GM21367 (cell line): ENCODE measurements around the gene UTP15.
A peak's percentile ranks its signal among the peaks of the same experiment; 100 is the strongest.

Source experiments
- ATAC-seq: cut with Tn5 transposase; IDR thresholded peaks from one replicate; pipeline ENCODE4 v1.9.1; 2021; ENCODE audit not compliant: unreplicated experiment

Gene UTP15, protein sequence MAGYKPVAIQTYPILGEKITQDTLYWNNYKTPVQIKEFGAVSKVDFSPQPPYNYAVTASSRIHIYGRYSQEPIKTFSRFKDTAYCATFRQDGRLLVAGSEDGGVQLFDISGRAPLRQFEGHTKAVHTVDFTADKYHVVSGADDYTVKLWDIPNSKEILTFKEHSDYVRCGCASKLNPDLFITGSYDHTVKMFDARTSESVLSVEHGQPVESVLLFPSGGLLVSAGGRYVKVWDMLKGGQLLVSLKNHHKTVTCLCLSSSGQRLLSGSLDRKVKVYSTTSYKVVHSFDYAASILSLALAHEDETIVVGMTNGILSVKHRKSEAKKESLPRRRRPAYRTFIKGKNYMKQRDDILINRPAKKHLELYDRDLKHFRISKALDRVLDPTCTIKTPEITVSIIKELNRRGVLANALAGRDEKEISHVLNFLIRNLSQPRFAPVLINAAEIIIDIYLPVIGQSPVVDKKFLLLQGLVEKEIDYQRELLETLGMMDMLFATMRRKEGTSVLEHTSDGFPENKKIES

DNA sequence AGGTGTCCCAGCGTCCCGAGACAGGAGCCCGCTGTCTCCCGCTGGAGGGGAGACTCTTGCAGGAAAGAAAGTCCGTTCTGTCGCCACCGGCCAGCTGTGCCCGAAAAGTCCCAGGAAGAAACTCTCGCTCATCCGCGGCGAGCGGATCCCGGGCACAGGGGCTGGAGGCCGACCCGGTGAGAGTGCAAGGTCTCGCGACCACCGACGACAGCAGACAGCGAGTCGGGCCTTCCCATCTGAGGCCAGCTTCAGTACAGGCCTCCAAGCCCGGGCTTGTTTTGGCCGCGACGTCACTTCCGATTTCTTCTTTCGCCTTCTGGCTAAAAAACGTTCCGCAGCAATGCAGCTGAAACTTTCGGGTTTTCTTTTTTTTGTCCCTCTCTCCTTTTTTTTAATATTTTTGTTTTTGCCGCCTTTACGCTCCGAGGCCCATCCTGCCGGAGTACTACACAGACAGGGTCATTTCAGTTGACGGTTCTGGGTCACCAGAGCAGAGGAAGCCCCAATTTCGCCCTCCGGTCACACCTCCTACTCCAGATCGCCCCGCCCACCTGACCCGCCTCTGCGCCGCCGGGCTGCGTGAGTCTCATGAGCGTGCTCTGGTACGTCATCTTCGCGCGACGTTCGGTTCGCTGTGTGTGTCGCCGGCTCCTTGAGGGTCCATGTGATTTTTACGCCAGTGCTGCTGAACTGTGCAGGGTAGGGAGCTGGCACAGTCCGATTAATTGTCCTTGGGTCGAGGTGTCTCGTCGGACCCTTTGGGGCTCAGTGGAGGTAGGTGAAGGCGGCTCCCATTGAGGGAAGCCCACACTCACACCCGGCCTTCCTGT lies at the start of gene UTP15, which contains the start of gene ANKRA2:
Gene UTP15, plus strand, starts transcription at position 605 of the 830 bp plus-strand sequence. CDS start 1,602 bp downstream, outside the sequence.
Gene ANKRA2, minus strand, starts transcription at position 501 of the 830 bp plus-strand sequence. CDS start 2,758 bp downstream, outside the sequence.
- ATAC-seq: peak; percentile 88

DNA sequence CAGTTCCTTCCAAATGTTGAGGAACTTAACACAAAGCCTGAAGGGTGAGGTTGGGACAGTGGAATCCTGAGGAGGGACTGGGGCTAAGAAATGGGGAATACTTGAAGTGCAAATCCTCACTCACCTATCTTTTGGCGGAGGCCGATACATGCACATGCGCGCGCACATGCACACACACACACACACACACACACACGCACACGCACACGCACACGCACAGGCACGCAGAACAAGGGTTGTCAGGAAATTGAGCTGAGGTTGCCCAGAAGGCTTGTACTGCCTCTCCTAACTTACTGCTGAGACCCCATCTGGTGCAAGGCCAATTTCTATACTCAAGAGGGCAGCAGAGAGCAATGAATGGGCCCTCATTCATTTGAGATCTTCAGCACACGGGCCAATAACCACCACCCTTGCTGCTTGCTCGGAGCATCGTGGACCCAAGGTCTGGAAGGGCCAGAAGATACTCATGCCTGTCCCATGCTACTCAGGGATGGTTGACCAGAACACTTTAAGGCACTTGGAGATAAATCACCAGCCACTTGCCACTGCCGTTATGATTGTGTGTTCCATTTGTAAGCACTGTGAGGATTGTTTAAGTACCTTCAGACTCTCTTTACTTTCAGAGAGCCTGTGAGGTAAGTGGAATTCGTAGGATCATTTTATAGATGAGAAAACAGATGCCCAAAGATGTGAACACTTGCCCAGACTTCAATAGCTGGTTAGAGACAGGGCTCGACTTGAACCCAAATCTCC lies 45.8 kb upstream of the UTP15 start:
- ATAC-seq: peak; percentile 96

DNA sequence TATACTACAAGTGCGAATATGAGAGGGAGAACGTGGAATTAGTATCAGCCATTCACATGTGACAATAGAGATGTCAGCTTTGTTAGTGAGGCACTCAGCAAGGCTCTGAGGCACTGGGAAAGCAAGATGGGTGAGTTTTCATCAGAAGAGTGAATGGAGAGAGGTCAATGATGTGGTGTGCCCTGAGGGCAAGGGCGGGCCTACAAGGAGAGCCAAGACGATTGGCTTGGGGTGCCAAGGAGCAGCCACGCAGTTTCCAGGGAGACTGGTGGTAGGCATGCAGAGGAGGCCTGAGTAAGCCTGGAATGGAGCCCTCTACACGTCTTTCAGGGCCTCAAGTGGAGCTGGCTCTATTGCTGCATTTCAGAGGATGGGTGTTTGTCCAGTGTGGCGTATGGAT lies 42.6 kb upstream of the UTP15 start:
- ATAC-seq: no peak

DNA sequence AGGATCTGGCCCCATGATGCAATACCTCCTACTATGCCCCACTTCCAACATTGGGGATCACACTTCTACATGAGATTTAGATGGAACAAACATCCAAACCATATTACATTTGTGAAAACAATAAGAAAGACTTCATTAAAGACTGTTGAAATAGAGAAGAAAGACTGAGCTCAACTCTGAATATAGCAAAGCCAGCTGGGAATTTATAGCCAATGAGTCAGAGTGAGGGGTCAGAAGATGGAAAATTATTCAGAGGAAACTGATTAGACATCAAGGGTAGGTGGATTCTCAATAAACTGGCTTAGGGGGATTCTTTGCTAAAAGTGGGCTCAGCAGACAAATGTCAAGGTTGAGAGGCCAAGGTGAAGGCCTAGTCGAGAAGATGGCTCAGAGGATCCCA lies 41.7 kb upstream of the UTP15 start:
- no peak for ATAC-seq

DNA sequence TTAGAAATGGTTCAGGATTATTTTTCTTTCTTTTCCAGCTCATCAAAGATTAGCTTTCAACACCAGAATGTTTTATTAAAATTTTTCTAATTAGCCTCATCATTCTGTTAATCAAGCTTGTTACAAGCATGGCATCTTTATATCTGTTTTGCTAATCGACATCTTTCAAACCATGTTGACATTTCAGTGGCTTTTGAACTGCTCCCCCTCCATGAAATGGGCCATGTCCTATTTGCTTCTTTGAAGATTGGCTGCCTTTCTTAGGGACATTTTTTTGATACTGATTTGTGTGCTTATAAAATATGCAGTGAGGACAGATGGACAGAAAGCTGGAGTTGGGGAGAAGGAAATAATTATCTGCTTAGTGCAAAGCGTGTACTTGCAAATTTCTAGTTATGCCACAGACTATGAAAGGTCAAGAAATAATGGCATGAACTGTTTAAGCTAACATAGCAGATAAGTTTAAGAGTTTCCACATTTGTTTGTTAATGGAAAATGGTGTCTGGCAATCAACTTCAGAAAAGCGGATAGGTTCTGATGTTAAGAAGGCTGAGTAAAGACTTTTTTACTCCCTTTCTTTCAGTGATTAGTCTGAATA lies 39.8 kb upstream of the UTP15 start:
- ATAC-seq: no peak

DNA sequence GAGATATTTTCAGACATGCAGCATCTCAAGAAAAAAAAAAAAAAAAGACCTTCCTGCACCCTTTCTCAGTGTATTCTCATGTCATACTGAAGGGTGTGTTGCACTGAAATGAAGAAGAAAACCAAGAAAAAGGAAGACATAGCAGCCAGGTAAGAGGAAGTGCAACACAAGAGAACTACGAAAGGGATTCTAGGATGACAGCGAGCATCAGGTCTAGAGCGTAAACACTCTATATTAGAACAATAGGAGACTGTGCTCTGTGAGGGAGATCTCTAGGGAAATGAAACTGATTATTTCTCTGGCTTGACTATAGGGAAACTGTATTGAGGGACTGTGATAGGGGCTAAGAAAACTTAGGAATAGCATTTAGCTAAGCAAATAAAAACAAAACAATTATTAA lies 37.3 kb upstream of the UTP15 start:
- ATAC-seq: no peak

DNA sequence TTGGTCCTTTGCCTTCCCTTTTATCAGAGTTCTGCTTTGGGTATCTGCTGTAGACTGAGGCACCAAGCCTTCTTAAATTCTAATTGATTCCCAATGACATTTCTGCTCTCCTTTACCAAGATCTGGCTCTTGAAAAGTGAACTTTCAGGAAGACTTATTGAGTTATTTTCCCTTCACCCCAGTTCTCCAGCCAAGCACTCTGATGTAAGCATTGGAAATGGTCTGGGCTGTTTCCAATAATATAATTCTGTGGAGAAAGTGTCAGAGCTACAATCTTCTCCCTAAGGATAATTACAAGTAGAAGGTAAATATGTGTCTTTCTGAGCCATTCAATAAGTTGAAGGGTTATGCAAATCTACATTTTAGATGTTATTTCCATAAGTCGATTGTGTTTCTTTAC lies 36.5 kb upstream of the UTP15 start:
- no peak for ATAC-seq

DNA sequence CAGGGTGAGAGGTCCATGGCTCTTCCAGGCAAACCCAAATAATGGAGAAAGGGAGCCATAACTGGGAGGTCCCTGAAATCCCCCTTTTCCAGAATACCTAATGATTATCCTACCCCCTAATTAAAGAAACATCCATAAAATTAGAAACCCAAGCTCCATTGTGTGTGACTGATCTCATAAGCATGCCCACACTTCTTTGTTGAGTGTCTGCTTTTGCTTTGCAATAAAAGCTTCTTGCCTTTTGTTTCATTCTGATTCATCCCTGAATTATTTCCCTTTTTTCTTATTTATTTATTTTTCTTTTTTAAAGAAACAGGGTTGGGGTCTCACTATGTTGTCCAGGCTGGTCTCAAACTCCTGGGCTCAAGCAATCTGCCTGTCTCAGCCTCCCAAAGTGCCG lies 34.2 kb upstream of the UTP15 start:
- no peak for ATAC-seq

DNA sequence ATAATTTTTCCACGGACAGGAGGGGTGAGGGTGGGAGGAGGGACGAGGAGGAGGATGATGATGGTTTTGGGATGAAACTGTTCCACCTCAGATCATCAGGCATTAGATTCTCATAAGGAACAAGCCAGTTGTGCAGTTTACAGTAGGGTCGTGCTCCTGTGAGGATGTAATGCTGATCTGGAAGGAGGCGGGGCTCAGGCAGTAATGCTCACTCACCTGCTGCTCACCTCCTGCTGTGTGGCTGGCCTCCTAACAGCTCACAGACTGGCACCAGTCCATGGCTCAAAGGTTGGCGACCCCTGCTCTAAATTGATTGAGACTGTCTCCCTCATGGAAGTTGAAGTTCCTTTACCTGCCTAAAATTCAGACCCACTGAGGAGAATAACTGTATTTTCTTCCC lies 33.3 kb upstream of the UTP15 start:
- ATAC-seq: no peak

DNA sequence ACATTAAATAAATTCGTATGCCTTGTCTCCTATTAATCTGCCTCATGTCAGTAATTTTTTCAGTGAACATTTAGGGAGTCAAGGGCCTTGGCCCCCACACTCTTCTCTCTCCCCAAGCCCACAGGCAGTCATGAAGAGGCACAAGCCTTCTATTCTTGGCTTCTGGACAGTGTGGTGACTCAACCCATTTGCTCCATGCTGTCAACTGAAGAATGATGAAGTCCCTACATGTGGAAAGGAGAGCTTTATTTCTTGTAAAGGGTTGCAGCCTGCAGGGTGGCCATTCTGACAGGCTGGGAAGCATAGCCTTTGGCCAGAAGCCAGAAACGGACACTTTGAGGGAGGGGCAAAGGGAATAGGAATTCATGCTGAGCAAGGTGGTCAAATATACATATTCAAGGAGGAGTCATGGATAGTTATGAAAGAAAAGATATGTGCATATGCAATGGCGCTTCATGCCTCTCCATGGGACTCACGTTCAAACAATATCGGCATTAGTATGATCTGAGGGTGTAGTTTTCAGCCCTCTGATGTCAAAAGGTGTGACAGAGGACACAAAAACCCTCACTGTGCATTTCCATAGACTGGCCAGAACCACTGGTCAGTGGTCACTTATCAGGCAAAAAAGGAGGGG lies 31.4 kb upstream of the UTP15 start:
- no peak for ATAC-seq

DNA sequence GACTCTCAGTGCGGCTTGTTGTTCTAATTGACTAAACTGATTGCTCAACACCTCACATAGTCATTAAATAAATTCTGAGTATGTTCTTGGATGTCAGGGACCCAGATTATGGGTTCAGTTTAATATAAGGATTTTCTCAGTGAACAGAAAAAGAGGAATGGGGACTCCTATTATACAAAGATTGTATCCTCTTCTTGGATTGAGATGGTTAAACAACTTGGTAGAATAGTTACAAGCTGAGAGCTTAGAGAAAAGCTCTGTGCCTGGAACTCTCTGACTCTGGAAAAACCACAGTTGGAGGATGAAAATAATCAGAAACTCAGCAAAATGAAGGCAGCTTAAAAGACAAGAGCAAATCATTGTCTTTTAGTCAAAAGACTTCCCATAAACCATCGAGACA lies 30.6 kb upstream of the UTP15 start:
- no peak for ATAC-seq

DNA sequence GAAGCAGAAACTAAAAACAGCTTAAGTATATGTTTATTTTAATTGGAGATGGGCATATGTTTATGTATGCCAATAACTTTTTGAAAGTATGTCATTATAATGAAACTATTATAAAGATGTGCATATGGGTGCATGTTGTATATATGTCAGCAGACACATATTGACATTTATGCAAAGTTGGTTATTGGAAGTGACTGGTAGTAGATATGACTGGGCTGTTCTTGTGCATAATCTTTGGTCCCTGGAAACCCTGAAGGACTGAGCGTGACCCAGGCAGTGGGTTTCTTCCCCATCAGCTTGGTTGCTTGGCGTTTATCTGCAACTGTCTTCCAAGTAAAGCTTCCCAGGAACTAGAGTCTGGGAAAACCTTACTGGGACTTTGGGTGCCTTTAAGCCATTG lies 25.8 kb upstream of the UTP15 start:
- ATAC-seq: no peak

DNA sequence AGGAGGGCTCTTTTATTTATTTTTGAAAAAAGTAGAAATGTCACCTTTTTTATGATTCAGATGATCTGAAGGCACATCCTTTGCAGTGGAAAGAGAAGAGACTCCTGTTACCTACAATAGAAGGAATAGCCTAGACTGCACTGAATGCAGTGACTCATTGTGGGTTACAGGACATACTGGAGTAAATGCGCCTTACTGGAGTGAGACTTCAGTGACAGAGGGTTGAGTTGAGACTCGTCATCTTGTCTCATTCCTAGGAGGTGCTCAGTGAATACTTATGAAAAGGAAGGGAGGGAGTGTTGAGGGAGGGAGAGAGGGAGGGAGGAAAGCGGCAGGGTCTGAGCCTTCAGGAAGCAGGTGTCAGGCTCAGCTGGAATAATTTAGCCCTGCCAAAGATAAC lies 25.4 kb upstream of the UTP15 start:
- no peak for ATAC-seq

DNA sequence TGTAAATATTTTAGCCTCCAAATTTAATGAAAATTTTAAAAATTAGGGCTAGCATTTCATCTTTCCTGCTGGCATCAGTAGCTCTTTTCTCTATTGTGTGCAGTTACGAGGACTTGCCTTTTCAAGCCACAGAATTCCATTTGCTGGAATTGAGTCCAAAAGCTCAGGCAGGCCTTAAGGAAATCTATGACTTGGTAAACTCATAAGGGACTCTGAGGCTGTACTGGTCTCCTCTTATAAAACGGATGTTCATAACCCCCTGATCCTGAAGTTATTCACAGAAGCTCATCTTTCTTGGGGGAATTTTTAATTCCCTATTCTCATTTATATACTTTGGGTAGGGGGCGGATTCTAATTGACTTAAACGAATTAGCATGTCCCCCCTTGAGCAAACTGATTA lies 23.5 kb upstream of the UTP15 start:
- no peak for ATAC-seq

DNA sequence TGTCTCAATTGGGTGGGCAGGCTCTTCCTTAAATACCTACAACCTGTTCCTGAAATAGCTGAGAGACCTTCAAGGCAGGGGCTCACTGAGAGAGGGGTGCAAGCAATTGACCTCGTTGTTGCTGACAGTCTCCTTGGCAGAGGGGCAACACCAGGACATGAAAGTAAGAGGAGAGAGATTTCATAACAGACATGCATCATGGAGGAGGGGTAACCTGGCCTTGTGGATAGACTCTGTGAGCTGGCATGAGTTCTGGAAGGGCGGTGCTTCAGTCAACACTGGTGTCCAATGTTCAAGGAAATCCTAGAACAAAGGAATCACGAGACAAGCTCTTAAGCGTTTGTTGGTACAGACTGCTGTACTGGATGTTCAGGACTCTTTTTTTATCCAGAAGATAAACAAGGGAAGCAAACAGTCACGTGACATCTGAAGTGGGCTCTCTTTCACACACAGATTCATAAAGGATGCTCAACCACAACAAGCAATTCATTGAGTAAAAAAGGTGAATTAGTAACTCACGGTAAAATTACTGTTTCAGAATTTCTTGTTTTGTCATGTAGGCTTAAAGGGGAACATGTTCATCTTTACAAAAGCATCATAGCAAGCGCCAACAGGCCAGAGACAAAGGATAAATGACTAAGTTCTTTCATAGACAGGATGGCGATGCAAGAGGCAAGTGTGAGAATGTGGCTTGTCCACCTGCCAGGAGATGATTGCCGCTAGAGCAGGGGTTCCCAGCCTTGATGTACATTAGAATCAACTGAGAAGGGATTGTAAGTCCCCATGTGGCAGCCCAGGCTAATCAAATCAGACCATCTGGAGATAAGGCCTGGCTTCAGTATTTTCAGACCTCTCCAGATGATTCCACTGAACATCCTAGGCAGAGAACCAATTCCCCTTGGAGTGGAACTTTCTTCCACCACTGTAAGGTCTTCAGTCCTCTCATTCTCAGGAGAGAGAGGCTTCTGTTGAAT lies 20.8 kb upstream of the UTP15 start:
- no peak for ATAC-seq

DNA sequence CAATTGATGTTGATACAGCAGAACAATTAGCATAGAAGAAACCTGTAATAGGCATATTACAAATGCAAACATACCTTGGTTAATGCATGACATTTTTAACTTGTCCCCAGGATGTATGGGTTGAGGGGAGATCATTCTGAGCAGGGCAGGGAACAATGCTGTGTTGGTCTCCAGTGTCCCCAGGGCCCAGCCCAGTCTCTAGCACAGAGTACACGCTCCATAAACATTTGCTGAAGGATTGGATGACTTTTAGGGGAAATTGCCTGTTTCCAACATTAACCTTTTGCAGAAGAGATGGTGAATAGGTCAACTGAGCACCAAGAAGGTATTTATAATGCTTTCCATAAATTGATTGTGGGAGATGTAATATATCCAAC lies 20.2 kb upstream of the UTP15 start:
- ATAC-seq: no peak

DNA sequence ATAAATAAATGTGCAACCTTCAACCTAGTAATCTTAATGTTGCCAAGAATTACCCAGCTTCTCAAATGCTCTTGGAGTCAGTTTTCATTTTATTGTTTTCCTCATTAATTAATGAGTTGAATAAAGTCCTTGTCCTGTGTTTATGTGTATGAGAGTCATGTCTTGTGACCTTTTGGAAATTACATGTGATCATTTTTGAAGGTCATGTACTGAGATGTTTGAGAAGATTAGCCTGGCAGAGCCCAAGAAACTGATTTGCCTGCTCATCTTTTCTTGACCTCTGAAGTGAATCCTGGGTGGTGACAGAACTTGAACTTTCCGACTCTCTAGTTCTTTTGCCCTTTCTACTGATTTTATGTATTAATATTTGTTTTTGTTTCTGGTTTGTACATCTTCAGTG lies 15.5 kb upstream of the UTP15 start:
- no peak for ATAC-seq

DNA sequence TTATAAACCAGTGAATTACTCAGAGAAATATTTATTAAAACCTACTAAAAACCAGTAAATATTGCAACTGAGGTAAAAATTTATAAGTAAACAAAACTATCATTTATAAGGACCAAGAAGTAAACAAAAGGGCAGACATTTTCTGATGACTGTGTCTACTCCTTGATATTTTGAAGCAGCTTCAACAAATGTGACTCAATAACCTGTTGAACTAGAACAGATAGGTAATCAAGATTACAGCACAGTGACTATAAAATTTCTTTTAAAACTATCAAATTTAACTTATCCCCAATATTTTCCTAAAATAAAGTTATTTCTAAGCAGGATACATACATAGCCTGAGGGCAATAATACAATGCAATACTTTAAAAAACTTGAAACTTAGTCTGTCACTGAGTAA lies 12.9 kb upstream of the UTP15 start:
- ATAC-seq: no peak

DNA sequence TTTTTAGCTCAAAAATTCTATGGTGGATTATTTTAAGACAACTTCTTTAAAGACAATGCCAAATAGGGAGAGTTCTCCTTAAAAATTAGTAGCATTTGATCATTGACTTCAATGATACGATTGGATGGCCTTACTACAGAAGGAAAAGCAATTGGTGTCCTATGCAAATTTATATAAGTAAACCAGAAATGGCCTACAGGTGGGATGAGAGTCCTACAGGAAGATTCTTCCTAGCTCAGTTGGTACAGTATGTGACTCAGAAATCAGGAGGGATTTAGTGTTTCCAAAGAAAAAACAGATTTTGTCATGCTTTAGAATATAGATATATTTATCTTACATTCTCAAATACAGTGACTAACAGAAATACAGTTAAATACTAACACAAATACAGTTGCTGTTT lies 6.6 kb upstream of the UTP15 start:
- ATAC-seq: no peak
